Right renal pelvis (tissue), 4 donors: ENCODE results near the gene CIROP. TPM values are rescaled to one million over a fixed set of nuclear protein-coding genes. Genes with fewer than 3 reads are reported as not detected.

Source experiments
- DNase-seq, 4 donors: peaks; one replicate each; pipeline ENCODE4 v3.0.0-alpha.2; 2013; ENCODE audit warnings: low read depth in 4 of 4, low spot score in 3 of 4, missing footprints in 1 of 4
- polyA plus RNA-seq, 4 donors: library from polyadenylated mRNA; unstranded; fragments of 120-200 nt; gene quantifications; one replicate each; pipeline ENCODE4 v1.2.1, GENCODE V29; 2013; ENCODE audit not compliant: insufficient read length in 4 of 4

The CIROP gene
- polyA plus RNA-seq, 4 donors = 0.04 TPM; not detected in 3

GRCh38 chr14:23132970-23133369 is 28.2 kb upstream of the CIROP start:
- DNase-seq = no peak

- no peak for DNase-seq
Observed at GRCh38 chr14:23131482-23131881, 26.7 kb upstream of the CIROP start.

GRCh38 chr14:23130871-23131270 is 26.1 kb upstream of the CIROP start:
- DNase-seq = no peak

- DNase-seq = no peak
Observed at GRCh38 chr14:23129759-23130316, 25.0 kb upstream of the CIROP start.

GRCh38 chr14:23128969-23129758 is 24.4 kb upstream of the CIROP start:
- DNase-seq = no peak

GRCh38 chr14:23127861-23128260 is 23.1 kb upstream of the CIROP start:
- DNase-seq = no peak

- no peak for DNase-seq
Observed at GRCh38 chr14:23126548-23127278, 21.9 kb upstream of the CIROP start.

GRCh38 chr14:23125933-23126524 is 21.2 kb upstream of the CIROP start:
- no peak for DNase-seq

- DNase-seq = no peak
Observed at GRCh38 chr14:23125011-23125410, 20.2 kb upstream of the CIROP start.

- DNase-seq = no peak
Observed at GRCh38 chr14:23124337-23124954, 19.7 kb upstream of the CIROP start.

GRCh38 chr14:23123419-23123818 is 18.6 kb upstream of the CIROP start:
- DNase-seq = no peak

- DNase-seq = no peak
Observed at GRCh38 chr14:23122086-23122485, 17.3 kb upstream of the CIROP start.

- peak in 3 of 4 donors; percentile 29 to 66 (median 64) for DNase-seq
Observed at GRCh38 chr14:23121361-23121771, 16.6 kb upstream of the CIROP start.

- DNase-seq = peak; percentile 79 to 86 (median 83)
Observed at GRCh38 chr14:23120541-23121251, 15.9 kb upstream of the CIROP start.

GRCh38 chr14:23119363-23120327 is 14.9 kb upstream of the CIROP start:
- no peak for DNase-seq

GRCh38 chr14:23118506-23119362 is 13.9 kb upstream of the CIROP start, which contains the start of gene CEBPE:
Gene CEBPE (minus strand): TSS chr14:23119255. CDS start chr14:23119091, 164 bp downstream.
- no peak for DNase-seq

- DNase-seq = no peak
Observed at GRCh38 chr14:23117371-23118020, 12.7 kb upstream of the CIROP start.
